Uterus (tissue), 2 donors: ENCODE measurements around the gene CDH8.

ENCODE experiments used
- CTCF ChIP-seq, 4 experiments: fragments of 200-600 bp in 2 of 4; fragments of 450-650 bp in 2 of 4; sonication (generic) in 2 of 4; IDR thresholded peaks; one replicate each; pipeline ENCODE4 v1.5.1; 2016 to 2019; ENCODE audit warnings: antibody characterized with exemption in 4 of 4, mild to moderate bottlenecking in 2 of 4, moderate library complexity in 1 of 4
- POLR2A ChIP-seq, 2 donors: fragments of 450-650 bp; IDR thresholded peaks; one replicate each; pipeline ENCODE4 v1.6.1; 2016; ENCODE audit warnings: antibody characterized with exemption in 2 of 2, mild to moderate bottlenecking in 1 of 2, moderate library complexity in 1 of 2

DNA sequence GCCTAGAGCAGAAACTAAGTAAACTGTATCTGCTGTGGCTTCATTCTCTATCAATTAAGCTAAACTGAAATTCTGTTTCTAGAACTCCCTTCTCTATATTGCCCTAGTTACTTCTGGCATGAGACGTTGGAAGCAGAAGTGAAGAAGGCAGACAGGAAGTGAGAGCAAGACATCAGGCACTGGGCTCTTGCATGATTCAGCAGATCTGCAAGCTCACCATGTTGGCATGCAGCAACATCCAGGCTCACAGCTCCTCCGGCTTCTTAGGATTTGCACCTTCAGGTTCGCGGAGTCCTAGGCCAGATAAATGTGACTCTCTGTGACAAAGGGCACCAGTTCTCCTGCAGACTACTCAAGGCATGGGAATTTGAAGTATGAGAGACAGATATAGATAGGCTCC lies 148.3 kb downstream of the CDH8 start:
- no peak for TF ChIP-seq CTCF (IDR thresholded peaks at IDR 0.05)
- TF ChIP-seq POLR2A (IDR thresholded peaks at IDR 0.05) = no peak
